SH-SY5Y (cell line): ENCODE results near the gene CSMD2.

Experiments used
- GATA2 ChIP-seq: IDR thresholded peaks from 2 replicates; pipeline ENCODE4 v1.6.1; 2011; ENCODE audit warnings: mild to moderate bottlenecking, low read depth, low read length
- GATA3 ChIP-seq: IDR thresholded peaks from 2 replicates; pipeline ENCODE4 v1.6.1; 2011; ENCODE audit warnings: low read depth, mild to moderate bottlenecking, low read length, moderate library complexity

The CSMD2 gene

DNA sequence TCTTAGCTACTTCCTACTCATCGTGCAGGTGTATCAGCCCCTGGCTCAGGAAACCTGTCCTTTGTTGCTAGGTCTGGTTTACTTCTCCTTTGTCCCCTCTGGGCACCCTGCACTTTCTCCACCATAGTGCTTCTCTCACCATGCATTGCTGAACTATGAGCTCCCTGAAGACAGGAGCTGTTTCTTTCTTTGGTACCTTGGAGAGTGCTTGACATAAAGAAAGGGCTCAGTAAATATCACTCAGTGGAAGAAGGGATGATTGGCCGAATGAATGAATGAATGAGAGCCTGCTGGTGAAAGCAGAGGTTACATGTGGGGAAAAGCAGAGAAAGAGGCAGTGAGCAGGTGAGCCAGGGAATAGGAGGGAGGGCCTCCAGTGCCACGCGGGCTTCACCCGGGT, 310.9 kb downstream of the CSMD2 start:
- TF ChIP-seq GATA2 (no peak), GATA3 (no peak)

DNA sequence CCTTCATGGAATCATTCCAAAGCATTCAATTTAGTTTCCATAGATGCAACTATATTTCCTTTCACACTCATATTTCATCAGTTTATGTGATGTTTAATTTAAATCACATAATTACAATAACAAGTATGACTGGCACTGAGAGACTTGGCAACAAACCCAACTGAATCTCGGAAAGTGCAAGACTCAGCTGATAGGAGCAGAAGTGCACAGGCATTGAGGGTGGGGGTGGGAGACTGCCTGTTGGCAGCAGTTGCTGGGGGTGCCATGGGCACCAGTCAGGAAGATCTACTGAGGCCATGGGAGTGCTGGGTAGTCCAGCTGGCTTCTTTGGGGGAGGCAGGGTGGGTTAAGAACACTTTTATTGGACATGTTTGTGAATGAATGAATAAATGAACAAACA, 311.6 kb downstream of the CSMD2 start:
- no peak for TF ChIP-seq GATA2
- no peak for TF ChIP-seq GATA3

- no peak for TF ChIP-seq GATA2
- TF ChIP-seq GATA3 = no peak
These were observed 312.3 kb downstream of the CSMD2 start for GRCh38 chr1:33852711-33853110.

- no peak for TF ChIP-seq GATA2
- no peak for TF ChIP-seq GATA3
These were observed 314.5 kb downstream of the CSMD2 start for GRCh38 chr1:33850481-33850880.

DNA sequence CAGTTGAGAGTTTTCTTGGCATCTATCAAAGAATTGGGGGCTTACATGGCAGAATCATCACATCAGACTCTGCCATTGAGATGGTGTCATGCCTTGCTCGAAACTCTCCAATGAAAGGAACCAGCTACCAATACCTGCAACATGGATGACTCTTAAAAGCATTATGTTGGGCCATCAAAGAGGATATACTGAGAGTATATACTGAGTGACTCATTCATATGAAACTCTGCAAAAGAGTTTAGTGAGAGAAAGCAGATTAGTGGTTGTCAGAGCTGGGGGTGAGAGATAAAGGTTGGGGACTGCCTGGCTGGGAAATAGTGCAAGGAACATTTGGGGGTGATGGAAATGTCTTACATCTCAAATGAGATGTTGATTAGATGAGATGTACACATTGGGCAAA, 315.8 kb downstream of the CSMD2 start:
- TF ChIP-seq GATA2 = no peak
- TF ChIP-seq GATA3 = no peak

DNA sequence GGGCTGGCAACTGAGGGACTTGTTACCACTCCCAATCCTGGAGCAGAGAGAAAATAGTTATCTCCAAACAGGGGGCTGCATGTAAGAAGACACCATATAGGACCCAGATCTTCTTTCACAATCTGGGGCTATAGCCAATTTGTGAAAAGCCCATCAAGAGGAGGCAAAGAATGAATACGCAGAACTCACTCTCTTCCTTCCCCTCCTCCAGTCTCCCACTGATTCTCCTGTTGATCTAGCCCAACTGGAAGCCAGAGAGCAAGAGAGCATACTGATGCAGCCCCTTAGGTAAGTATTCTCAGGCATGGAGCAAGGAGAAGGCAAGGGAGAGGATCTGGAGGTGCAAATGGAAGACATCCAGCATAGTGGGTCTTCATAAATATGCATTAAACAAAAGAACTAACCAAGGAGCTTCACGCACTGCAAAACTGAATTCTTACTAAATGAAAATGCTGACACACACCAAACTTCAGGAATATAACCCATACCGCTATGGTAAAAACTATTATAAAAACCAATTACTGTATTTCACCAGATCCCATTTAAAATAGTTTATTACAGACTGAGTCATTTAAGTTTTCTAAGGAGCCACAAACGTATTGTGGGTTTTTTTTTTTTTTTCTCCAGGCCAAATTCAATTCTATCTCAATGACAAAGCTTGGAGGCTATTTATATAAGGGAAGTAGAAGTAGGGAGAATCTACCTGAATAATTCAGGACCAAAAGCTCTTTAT, 316.7 kb downstream of the CSMD2 start:
- TF ChIP-seq GATA2 = no peak
- TF ChIP-seq GATA3 = no peak

- TF ChIP-seq GATA2 (no peak), GATA3 (no peak)
These were observed 318.2 kb downstream of the CSMD2 start for GRCh38 chr1:33846861-33847260.

GRCh38 chr1:33844166-33844565, 320.9 kb downstream of the CSMD2 start:
- TF ChIP-seq GATA3 = no peak
- TF ChIP-seq GATA2 = no peak

- no peak for TF ChIP-seq GATA3
- no peak for TF ChIP-seq GATA2
These were observed 322.7 kb downstream of the CSMD2 start for GRCh38 chr1:33842348-33842747.

GRCh38 chr1:33841494-33841893, 323.5 kb downstream of the CSMD2 start:
- TF ChIP-seq GATA3 (no peak), GATA2 (no peak)

DNA sequence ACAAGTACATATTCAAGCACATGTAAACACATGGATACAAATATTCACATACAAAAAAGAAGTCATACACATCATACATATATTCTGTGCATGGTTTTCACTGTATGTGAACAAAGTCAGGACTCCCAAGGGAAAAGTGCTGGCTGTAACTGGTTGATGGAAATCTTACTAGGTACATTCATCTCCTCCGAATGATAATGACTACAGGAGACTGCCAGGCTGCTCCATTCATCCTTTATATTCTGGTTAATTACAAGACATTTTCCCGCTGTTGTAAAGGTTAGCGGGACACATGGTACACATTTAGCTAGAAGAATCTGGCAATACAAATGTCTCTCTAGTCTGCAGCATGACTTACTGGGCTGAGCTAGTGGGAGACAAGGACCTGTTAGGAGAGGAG, 327.4 kb downstream of the CSMD2 start:
- TF ChIP-seq GATA2 (no peak), GATA3 (no peak)

DNA sequence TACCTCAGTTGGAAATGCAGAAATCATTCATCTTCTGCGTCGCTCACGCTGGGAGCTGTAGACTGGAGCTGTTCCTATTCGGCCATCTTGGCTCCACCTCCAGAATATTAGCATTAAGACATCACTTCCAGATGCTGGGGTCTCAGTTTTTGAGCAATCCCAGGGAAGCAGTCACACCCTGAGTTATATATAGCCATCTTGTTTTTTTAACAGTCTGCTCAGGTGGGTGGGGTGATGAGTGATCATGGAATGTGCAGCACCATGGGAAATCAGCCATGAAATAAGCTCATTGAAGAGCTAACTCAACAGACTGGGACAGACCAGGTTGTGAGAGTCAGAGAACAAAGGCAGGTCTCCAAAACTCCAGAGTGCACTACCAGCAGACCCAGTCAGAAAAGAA, 328.1 kb downstream of the CSMD2 start:
- TF ChIP-seq GATA2 = no peak
- TF ChIP-seq GATA3 = no peak

- TF ChIP-seq GATA2 (no peak), GATA3 (no peak)
These were observed 336.4 kb downstream of the CSMD2 start for GRCh38 chr1:33828654-33829053.

- no peak for TF ChIP-seq GATA3
- TF ChIP-seq GATA2 = no peak
These were observed 337.0 kb downstream of the CSMD2 start for GRCh38 chr1:33828059-33828458.

DNA sequence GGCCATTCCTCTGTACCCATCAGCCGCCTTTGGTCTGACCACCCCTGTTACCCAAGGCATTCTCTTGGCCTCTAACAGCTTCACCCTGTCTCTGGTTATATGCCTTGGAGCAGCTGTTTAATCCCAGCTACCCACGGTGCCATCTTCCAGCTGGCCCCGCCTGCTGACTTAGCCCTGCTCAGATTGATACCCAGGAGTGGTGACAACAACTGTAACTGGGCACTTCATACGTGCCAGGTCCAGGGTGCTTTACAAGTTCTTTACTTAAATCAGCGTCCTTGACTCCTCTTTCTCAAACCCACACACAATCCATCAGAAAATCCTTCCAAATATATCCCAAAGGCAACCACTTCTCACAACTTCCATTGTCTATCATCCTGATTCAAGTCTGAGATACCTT, 338.3 kb downstream of the CSMD2 start:
- TF ChIP-seq GATA3 = no peak
- TF ChIP-seq GATA2 = no peak

GRCh38 chr1:33826311-33826710, 338.7 kb downstream of the CSMD2 start:
- no peak for TF ChIP-seq GATA2
- no peak for TF ChIP-seq GATA3
